Activated CD4-positive, alpha-beta memory T cell treated with anti-CD3 and anti-CD28 coated beads, Interleukin-2, amount 10 ng/mL, durations not matched to agents 7 days and 5 days (primary cell): ENCODE data around the gene SPATS2. TPM values are rescaled to one million over a fixed set of nuclear protein-coding genes. Genes with fewer than 3 reads are reported as not detected.
A peak's percentile ranks its signal among the peaks of the same experiment; 100 is the strongest.
"Not testable (repeated sequence)": the region's sequence is repeated elsewhere in the genome, so short reads cannot be mapped to it uniquely, and the experiment has no call there.

Experiments
- CTCF ChIA-PET: fragments of 350-600 bp; sonication (Branson Sonifier 250); formaldehyde crosslinking; loops from one replicate; lab custom pipeline; 2021; ENCODE audit warnings: antibody characterized with exemption, inconsistent platforms; lab: Charles Lee
- POLR2A ChIA-PET: fragments of 350-600 bp; sonication (Branson Sonifier 250); formaldehyde crosslinking; loops from one replicate; lab custom pipeline; 2021; ENCODE audit warnings: antibody characterized with exemption; lab: Charles Lee
- DNase-seq: peaks from one replicate; pipeline ENCODE4 v3.0.0-alpha.2; 2020
- H3K27ac Mint-ChIP-seq: one replicate; pipeline ENCODE4 v1.8.0; 2021; ENCODE audit warnings: mild to moderate bottlenecking, mixed read lengths
- H3K27me3 Mint-ChIP-seq: one replicate; pipeline ENCODE4 v1.8.0; 2021; ENCODE audit warnings: mixed read lengths
- H3K36me3 Mint-ChIP-seq: one replicate; pipeline ENCODE4 v1.8.0; 2021; ENCODE audit warnings: low read depth, mixed read lengths
- H3K4me1 Mint-ChIP-seq: one replicate; pipeline ENCODE4 v1.8.0; 2021; ENCODE audit warnings: mixed read lengths
- H3K4me3 Mint-ChIP-seq: one replicate; pipeline ENCODE4 v1.8.0; 2021; ENCODE audit warnings: mild to moderate bottlenecking, mixed read lengths
- H3K9me3 Mint-ChIP-seq: one replicate; pipeline ENCODE4 v1.8.0; 2021; ENCODE audit warnings: mixed read lengths
- total RNA-seq, 2 experiments: library from RNA; stranded (reverse); gene quantifications; one replicate each; pipeline ENCODE4 v1.2.3, GENCODE V29; 2021

Gene SPATS2
- 10 to 100 TPM; 12.3 to 15.6 TPM for total RNA-seq

DNA sequence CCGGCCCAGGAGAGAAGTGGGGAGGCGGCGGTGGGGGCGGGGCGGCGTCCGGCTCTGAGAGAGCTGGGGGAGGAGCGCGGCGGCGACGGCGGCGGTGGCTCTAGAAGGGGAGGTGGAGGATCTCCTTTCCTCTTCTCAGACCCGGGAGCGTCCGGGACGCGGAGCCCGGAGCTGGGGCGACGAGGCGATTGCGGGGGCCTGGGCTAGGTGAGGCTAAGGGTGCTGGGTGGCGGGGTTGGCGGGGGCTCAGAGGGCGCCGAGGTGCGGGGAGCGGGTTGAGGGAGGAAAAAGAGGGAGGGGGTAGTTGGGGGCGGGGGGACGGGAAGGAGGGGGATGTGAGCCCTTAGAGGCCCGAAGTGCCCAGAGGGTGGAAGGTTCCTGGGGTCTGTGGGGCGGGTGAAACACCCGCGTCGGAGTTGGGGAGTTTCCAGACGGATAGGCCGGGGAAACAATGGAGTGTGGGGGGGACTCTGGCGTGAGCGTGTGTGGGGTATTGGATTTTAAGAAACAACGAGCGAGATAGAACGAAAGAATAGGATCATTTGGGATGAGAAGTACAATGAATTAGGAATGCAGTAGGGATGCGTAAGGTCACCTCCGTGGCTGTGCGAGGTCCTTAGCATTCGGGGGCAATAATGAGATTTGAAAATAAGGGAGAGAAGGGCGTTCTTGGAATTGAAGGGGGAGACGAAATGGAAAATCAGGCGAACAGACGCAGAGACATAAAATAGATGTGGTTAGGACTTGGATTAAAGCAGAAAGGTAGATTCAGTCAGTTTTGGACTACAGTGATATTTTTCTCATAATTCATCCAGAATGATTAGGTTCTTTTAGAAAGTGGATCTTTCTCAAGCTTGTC, at the start of gene SPATS2:
Gene SPATS2, plus strand, starts transcription at position 82 of the 859 bp plus-strand sequence. CDS start 93,551 bp downstream, outside the sequence.
- H3K36me3 Mint-ChIP-seq = peaks cover 8% of the 10 kb centered on the region
- no peak for DNase-seq
- POLR2A ChIA-PET = interaction anchor here (0.6 to 2.9 kb wide), 48 partner anchors 9 to 453 kb away, joined by 3 to 44 read pairs (median 4); partner anchors contain the start of genes DNAJC22, KCNH3, MCRS1 and PRKAG1
- H3K27me3 Mint-ChIP-seq = peaks cover 2% of the 10 kb centered on the region
- peak within 1 kb of the TSS; percentile 96 for H3K4me3 Mint-ChIP-seq
- H3K9me3 Mint-ChIP-seq = no peaks in the 10 kb centered on the region
- CTCF ChIA-PET = interaction anchor here (0.7 to 6.2 kb wide), 24 partner anchors 8 to 846 kb away, joined by 3 to 74 read pairs (median 7); partner anchors contain the start of genes DNAJC22, KCNH3, PRPF40B and TMBIM6
- H3K4me1 Mint-ChIP-seq = peaks cover 35% of the 10 kb centered on the region
- H3K27ac Mint-ChIP-seq = peak within 1 kb of the TSS; percentile 93

DNA sequence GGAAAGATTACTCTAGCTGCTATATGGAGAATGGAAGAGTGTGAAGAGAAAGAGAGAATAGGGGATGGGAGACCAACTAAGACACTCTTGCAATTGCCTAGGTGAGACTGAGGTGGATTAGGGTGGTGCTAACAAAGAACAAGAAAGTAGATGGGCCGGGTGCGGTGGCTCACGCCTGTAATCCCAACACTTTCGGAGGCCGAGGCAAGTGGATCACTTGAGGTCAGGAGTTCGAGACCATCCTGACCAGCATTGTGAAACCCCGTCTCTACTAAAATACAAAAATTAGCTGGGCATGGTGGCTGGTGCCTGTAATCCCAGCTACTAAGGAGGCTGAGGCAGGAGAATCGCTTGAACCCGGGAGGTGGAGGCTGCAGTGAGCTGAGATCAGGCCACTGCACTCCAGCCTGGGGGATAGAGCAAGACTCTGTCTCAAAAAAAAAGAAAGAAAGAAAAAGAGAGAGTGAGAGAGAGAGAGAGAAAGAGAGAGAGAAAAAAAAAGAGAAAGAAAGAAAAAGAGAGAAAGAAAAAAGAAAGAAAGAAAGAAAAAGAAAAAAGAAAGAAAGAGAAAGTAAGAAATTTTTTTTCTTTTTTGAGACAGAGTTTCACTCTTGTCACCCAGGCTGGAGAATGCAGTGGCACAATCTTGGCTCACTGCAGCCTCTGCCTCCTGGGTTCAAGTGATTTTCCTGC, 46.7 kb upstream of the SPATS2 start:
- POLR2A ChIA-PET = interaction anchor here (4.1 kb wide), 1 partner anchor 189 kb away, joined by 40 read pairs; the partner anchor contains the start of gene TUBA1B
- not testable (repeated sequence) for H3K4me3 Mint-ChIP-seq

DNA sequence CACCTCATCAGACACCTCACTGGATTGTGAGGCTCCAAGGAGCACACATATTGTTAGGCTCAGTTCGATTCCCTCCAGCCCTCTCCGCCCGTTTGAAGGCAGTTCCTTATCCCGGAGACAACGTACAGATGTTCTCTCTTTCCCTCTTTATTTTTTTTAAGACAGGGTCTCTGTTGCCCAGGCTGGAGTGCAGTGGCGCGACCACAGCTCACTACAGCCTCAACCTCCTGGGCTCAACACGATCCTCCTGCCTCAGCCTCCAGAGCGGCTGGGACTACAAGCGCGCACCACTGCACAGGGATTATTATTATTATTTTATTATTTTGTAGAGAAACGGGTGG, 44.9 kb upstream of the SPATS2 start:
- Mint-ChIP-seq H3K4me3 (peak overlapping the region; percentile 94), H3K36me3 (peaks cover 26% of the 10 kb centered on the region), H3K4me1 (peaks cover 33% of the 10 kb centered on the region), H3K27ac (peak overlapping the region; percentile 86), H3K9me3 (no peaks in the 10 kb centered on the region), H3K27me3 (no peaks in the 10 kb centered on the region)
- CTCF ChIA-PET = interaction anchor here (1.0 to 4.5 kb wide), 10 partner anchors 13 to 235 kb away, joined by 3 to 51 read pairs (median 11); partner anchors contain the start of genes C1QL4, DNAJC22, PRPH and SPATS2
- POLR2A ChIA-PET = interaction anchor here (0.7 to 4.1 kb wide), 31 partner anchors 10 to 521 kb away, joined by 3 to 46 read pairs (median 5); partner anchors contain the start of genes BCDIN3D, C1QL4, KMT2D and PRPH
- no peak for DNase-seq

More for the DNA sequence above, 46.7 kb upstream of the SPATS2 start:
- not testable (repeated sequence) for H3K27ac Mint-ChIP-seq, DNase-seq, H3K27me3 Mint-ChIP-seq, H3K9me3 Mint-ChIP-seq
- CTCF ChIA-PET = interaction anchor here (4.5 kb wide), 1 partner anchor 14 kb away, joined by 51 read pairs; the partner anchor contains the start of gene C1QL4
- H3K4me1 Mint-ChIP-seq = peaks cover 30% of the 10 kb centered on the region
- peaks cover 11% of the 10 kb centered on the region for H3K36me3 Mint-ChIP-seq

DNA sequence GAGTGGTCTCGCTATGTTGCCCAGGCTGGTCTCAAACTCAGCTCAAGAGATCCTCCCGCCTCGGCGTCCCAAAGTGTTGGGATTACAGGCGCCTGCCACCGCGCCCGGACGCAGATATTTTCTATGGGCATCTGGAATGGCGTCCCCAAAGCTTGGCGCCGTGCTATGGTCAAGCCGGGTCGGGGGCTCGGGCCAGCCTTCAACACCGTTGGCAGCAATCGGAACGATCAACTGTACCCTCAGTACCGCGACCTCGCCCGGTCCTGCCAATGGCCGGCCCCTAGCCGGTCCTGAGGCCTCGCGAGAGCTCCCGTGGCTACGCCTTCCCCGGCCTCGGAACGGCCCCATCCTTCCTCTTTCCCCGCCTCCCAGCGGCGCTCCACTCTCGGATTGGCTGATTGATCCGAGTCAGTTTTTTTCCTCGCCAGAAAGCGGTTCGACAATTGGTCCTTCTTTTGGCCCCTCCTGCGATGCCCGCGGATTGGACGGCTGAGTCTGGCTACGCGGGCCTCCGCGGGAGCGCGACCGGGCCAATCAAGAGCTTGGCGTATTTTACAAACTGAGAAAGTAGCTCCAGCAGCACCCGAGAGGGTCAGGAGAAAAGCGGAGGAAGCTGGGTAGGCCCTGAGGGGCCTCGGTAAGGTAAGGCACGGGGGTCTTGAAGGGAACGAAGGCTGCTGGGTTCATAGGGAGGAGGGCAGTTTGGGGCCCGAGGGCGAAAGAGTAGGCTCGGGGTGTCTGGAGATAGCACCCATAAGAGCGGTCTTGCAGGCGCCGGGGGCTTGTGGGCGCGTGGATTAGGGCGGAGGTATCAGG, 44.3 kb upstream of the SPATS2 start, which contains the start of gene TROAP:
Gene TROAP, plus strand, starts transcription at position 548 of the 816 bp plus-strand sequence. CDS start 354 bp downstream, outside the sequence.
- H3K27me3 Mint-ChIP-seq = no peaks in the 10 kb centered on the region
- H3K9me3 Mint-ChIP-seq = no peaks in the 10 kb centered on the region
- H3K36me3 Mint-ChIP-seq = peaks cover 31% of the 10 kb centered on the region
- H3K4me3 Mint-ChIP-seq = peak within 1 kb of the TSS; percentile 94
- POLR2A ChIA-PET = interaction anchor here (0.6 to 4.1 kb wide), 34 partner anchors 10 to 520 kb away, joined by 3 to 46 read pairs (median 5); partner anchors contain the start of genes BCDIN3D, C1QL4, DHH and KMT2D
- H3K4me1 Mint-ChIP-seq = peaks cover 33% of the 10 kb centered on the region
- DNase-seq = peak; percentile 99
- CTCF ChIA-PET = interaction anchor here (0.5 to 4.5 kb wide), 13 partner anchors 12 to 236 kb away, joined by 3 to 51 read pairs (median 9); partner anchors contain the start of genes C1QL4, DNAJC22, PRPH and SPATS2
- peak within 1 kb of the TSS; percentile 86 for H3K27ac Mint-ChIP-seq

DNA sequence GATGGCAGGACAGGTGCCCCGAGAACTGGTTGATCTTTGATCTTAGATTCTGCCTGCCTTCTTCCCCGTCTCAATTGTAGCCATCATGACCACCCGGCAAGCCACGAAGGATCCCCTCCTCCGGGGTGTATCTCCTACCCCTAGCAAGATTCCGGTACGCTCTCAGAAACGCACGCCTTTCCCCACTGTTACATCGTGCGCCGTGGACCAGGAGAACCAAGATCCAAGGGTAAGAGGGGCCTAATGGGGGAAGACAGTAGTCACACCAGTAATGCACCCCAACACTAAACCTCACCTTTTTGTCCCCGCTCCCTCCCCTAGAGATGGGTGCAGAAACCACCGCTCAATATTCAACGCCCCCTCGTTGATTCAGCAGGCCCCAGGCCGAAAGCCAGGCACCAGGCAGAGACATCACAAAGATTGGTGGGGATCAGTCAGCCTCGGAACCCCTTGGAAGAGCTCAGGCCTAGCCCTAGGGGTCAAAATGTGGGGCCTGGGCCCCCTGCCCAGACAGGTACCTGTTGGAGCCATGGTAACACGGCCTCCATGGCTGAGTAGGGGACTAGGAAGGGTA, 43.7 kb upstream of the SPATS2 start:
- DNase-seq = no peak
- peak overlapping the region; percentile 94 for H3K4me3 Mint-ChIP-seq
- H3K9me3 Mint-ChIP-seq = no peaks in the 10 kb centered on the region
- peaks cover 33% of the 10 kb centered on the region for H3K4me1 Mint-ChIP-seq
- POLR2A ChIA-PET = interaction anchor here (0.9 to 4.1 kb wide), 19 partner anchors 10 to 471 kb away, joined by 3 to 46 read pairs (median 6); partner anchors contain the start of genes C1QL4, DHH, KMT2D and PRPH
- CTCF ChIA-PET = interaction anchor here (0.6 to 4.5 kb wide), 11 partner anchors 11 to 414 kb away, joined by 3 to 51 read pairs (median 11); partner anchors contain the start of genes C1QL4, DNAJC22, PRPH and SPATS2
- H3K36me3 Mint-ChIP-seq = peaks cover 32% of the 10 kb centered on the region
- peak overlapping the region; percentile 86 for H3K27ac Mint-ChIP-seq
- no peaks in the 10 kb centered on the region for H3K27me3 Mint-ChIP-seq

DNA sequence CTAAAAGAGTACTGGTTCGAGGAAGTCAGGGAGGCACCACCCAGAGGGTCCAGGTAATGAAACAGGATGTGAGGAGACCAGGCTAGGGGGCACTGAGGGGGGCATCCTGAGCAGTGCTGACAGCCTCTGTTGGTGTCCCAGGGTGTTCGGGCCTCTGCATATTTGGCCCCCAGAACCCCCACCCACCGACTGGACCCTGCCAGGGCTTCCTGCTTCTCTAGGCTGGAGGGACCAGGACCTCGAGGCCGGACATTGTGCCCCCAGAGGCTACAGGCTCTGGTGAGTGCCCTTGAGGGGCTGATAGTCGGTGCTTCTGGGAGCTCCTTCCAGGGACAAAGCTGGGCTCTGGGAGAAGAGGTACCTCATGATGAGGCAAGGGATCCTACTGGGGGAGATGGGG, 41.7 kb upstream of the SPATS2 start:
- H3K27ac Mint-ChIP-seq = no peak overlapping the region
- no peak overlapping the region for H3K4me3 Mint-ChIP-seq

DNA sequence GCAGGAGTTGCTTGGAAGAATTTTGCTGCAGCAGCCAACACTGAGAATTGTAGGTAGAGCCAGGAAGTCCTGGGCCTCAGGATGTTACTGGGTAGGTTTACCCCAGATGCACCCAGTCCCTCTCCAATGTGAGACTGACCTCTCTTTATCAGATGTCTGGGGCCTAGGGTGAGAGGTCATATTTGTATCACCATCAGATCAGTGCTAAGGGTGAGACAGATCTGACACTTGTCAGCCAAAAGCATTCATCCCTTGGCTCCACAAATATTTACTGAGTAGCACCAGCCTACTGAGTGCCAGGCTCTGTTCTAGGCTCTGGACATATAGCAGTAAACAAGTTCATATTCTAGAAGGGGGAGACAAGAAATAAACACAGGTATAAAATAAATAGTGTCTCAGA, 39.9 kb upstream of the SPATS2 start:
- Mint-ChIP-seq H3K4me3 (no peak overlapping the region), H3K9me3 (no peaks in the 10 kb centered on the region), H3K27ac (no peak overlapping the region), H3K27me3 (peaks cover 5% of the 10 kb centered on the region), H3K36me3 (peaks cover 63% of the 10 kb centered on the region), H3K4me1 (peaks cover 20% of the 10 kb centered on the region)
- POLR2A ChIA-PET = no interaction called here
- DNase-seq = no peak
- CTCF ChIA-PET = no interaction called here

More for the DNA sequence above, 41.7 kb upstream of the SPATS2 start:
- ChIA-PET POLR2A (no interaction called here), CTCF (interaction anchor here (1.1 to 2.1 kb wide), 3 partner anchors 12 to 37 kb away, joined by 3 to 9 read pairs (median 3); partner anchors contain the start of genes C1QL4 and DNAJC22)
- DNase-seq = no peak
- peaks cover 30% of the 10 kb centered on the region for H3K4me1 Mint-ChIP-seq
- H3K36me3 Mint-ChIP-seq = peaks cover 45% of the 10 kb centered on the region
- H3K9me3 Mint-ChIP-seq = no peaks in the 10 kb centered on the region
- no peaks in the 10 kb centered on the region for H3K27me3 Mint-ChIP-seq

DNA sequence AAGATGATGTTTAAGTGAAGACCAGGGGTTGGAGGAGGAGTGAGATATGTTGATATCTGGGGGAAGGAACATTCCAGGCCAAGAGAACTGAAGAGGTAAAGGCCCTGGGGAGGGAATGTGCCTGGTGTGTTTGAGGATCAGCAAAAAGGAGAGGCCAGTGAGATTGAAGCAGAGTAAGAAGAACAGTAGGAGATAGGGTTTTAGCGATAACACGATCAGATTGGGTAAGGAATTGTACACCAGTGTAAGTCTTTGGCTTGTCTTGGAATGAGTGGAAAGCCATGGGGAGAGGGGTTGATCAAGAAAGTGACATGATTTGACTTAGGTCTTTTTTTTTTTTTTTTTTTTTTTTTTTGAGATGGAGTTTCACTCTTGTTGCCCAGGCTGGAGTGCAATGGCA, 39.4 kb upstream of the SPATS2 start:
- DNase-seq = no peak
- Mint-ChIP-seq H3K4me3 (no peak overlapping the region), H3K4me1 (peaks cover 21% of the 10 kb centered on the region), H3K27ac (no peak overlapping the region), H3K36me3 (peaks cover 67% of the 10 kb centered on the region), H3K27me3 (peaks cover 7% of the 10 kb centered on the region), H3K9me3 (no peaks in the 10 kb centered on the region)
- ChIA-PET POLR2A (no interaction called here), CTCF (no interaction called here)

DNA sequence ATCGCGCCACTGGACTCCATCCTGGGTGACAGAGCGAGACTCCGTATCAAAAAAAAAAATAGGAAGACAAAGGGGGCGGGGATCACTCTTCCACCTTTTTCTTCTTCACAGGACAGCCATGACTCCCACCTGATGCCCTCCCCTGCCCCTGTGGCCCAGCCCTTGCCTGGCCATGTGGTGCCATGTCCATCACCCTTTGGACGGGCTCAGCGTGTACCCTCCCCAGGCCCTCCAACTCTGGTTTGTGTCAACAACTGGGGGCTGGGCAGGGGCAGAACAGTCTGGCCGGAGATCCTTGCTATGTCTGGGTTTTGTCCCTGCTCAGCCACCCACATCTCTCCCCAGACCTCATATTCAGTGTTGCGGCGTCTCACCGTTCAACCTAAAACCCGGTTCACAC, 38.4 kb upstream of the SPATS2 start:
- ChIA-PET CTCF (interaction anchor here (1.8 kb wide), 1 partner anchor 30 kb away, joined by 3 read pairs; no protein-coding TSS in a partner anchor), POLR2A (no interaction called here)
- Mint-ChIP-seq H3K36me3 (peaks cover 63% of the 10 kb centered on the region), H3K4me3 (no peak overlapping the region), H3K27me3 (peaks cover 13% of the 10 kb centered on the region), H3K4me1 (peaks cover 17% of the 10 kb centered on the region), H3K9me3 (no peaks in the 10 kb centered on the region), H3K27ac (no peak overlapping the region)
- no peak for DNase-seq

DNA sequence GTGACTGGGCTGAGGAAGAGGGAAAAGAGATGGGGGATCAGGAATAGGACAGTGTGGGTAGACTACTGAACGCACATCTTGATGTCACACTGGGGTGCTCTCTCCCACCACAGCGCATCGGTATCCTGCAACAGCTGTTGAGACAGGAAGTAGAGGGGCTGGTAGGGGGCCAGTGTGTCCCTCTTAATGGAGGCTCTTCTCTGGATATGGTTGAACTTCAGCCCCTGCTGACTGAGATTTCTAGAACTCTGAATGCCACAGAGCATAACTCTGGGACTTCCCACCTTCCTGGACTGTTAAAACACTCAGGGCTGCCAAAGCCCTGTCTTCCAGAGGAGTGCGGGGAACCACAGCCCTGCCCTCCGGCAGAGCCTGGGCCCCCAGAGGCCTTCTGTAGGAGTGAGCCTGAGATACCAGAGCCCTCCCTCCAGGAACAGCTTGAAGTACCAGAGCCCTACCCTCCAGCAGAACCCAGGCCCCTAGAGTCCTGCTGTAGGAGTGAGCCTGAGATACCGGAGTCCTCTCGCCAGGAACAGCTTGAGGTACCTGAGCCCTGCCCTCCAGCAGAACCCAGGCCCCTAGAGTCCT, 37.1 kb upstream of the SPATS2 start:
- ChIA-PET POLR2A (no interaction called here), CTCF (interaction anchor here (1.8 to 3.6 kb wide), 3 partner anchors 12 to 183 kb away, joined by 3 to 26 read pairs (median 10); no protein-coding TSS in a partner anchor)
- no peak overlapping the region for H3K27ac Mint-ChIP-seq
- no peak overlapping the region for H3K4me3 Mint-ChIP-seq
- H3K9me3 Mint-ChIP-seq = no peaks in the 10 kb centered on the region
- DNase-seq = no peak
- peaks cover 58% of the 10 kb centered on the region for H3K36me3 Mint-ChIP-seq
- peaks cover 24% of the 10 kb centered on the region for H3K27me3 Mint-ChIP-seq
- H3K4me1 Mint-ChIP-seq = peaks cover 10% of the 10 kb centered on the region
